ENCODE measurements around the gene CDKN2A.

Gene CDKN2A

DNA sequence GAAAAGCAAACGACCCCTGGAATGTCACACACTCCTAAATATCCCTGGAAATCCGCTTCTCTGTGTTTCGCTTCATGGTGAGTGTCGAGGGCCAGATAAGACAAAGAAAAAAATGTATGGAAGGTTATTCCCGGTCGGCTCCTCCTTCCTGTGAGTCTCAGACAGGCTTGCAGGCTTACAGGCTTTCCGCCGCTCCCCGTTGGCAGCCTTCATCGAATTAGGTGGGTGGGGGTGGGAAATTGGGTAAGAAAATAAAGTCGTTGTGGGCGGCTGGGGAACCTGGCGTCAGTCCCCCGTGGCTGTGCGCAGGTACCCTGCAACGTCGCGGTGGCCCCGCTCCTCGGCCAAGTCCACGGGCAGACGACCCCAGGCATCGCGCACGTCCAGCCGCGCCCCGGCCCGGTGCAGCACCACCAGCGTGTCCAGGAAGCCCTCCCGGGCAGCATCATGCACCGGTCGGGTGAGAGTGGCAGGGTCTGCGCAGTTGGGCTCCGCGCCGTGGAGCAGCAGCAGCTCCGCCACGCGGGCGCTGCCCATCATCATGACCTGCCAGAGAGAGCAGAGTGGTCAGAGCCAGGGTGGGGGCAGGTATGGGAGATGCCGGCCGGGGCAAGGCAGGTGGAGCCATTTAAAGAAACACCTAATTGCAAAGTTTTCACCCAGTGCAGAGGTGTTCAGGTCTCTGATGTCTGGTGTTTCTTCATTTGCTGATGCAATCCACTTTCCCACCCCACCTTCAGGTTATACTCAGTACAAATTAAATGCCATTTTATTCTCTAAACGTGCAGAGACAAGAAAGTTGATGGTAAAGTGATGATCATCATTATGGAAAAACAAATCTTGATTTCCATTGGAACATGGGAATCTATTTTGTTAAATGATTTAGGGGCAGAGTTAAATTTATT is 11.8 kb upstream of the CDKN2A start:
- no peak for DNase-seq

DNA sequence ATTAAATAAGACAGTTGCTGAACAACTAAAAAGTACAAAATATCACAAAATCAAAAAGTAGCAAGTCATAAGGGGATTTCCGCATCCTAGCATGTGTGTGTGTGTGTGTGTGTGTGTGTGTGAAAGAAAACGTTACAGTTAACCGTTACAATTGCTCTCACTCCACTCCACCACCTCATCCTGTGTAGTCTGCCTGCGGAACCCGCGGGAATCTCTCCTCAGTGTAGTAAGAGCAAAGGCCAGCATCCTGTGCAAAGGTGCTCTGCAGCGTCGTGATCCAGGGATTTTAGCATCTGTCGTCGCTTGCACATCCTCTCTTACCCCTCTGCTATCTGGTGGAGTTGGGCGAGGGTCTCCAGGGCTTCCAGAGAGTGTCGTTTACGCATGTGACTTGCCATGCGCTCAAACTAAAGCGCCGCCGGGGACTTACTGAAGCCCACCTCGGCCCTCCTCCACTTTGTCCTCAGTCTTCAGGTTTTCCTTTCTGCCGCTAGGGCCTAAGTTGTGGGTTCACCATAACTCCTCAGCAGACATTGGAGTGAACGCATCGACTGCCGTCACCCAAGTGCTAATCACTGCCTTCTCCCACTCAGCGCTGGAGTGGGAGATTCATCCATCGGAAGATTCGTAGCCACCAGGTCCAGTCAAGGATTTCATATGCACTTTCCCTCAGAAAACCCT is 11.0 kb upstream of the CDKN2A start:
- DNase-seq = no peak

DNA sequence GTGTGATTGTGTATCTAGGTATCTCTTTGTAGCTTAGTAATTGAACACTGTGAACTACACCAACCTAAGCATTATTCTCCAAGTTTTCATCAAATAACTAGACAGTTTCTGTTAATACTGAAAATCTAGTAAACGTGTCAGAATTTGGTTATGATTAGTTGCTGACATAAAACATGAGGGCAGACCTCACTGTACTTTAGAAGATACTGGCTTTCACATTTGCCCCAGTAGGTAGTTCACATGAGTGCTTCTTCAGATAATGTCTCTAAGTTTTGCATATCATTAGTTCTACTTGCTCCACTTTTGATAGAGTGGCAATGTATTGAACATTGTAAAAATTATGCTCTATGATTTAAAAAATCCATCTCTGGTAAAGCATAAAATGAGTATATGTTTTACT is 7.8 kb upstream of the CDKN2A start:
- no peak for DNase-seq

DNA sequence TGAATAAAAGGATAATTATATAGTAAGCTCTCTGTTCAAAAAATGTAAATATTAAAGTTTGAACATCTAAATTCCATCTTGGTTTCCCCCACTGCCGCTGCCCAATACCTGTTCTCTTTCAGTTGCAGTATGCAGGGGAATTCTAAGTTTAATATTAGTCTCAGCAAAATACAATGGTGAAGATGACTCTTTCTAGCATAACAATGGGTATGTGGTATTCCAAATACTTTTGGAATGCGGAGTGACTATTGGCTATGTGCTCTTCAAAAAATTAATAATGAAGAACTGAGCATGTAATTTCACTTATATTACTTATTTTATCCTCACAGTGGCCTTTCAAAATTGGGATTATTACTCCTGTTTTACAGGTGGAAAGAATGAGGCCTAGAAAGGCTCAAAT is 3.8 kb upstream of the CDKN2A start:
- DNase-seq = no peak

DNA sequence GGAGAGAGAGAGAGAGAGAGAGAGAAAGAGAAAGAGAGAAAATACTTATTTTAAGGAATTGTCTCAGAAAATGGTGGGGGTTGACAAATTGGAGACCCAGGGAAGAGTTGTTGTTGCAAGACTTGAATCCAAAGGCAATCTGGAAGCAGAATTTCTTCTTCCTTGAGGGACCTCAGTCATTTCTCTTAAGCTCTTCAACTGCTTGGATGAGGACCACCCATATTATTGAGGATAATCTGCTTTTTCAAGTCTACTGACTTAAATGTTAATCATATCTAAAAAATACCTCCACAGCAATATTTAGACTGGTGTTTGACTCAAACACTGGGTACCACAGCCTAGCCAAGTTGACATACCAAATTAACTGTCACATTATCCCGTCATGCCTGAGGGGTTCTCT is 3.3 kb upstream of the CDKN2A start:
- DNase-seq = no peak

DNA sequence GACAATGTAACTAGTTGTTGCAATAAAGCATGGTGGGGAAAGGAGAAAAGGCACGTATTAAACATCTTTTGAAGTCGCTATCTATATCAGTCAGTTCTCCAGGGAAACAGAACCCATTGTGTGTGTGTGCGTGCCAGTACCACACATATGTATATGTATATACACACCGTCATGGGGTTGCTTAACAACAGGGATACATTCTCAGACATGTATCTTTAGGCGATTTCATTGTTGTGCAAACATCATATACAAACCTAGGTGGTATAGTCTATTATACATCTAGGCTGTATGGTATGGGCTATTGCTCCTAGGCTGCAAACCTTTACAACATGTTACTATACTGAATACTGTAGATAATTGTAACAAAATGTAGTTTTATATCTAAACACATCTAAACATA is 2.7 kb upstream of the CDKN2A start:
- DNase-seq = no peak

DNA sequence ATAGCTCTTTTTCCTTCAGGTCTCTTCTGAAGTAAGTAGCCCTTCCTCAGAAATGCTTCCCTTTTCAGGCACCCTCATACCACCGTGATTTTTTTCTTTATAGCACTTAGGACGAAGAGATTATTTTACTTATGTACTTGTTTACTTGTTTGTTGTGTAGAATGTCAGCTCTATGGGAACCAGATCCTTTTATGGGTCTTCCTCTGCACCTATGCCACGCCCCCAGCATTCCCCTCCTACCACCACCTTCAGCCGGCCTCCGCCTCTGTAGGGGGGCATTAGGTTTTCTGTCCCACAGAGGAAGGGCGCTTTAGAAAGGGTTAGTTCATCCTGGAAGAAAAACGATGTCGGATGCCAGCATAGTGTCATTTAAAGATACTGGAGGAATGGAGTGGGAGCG is 2.2 kb upstream of the CDKN2A start:
- DNase-seq = no peak

DNA sequence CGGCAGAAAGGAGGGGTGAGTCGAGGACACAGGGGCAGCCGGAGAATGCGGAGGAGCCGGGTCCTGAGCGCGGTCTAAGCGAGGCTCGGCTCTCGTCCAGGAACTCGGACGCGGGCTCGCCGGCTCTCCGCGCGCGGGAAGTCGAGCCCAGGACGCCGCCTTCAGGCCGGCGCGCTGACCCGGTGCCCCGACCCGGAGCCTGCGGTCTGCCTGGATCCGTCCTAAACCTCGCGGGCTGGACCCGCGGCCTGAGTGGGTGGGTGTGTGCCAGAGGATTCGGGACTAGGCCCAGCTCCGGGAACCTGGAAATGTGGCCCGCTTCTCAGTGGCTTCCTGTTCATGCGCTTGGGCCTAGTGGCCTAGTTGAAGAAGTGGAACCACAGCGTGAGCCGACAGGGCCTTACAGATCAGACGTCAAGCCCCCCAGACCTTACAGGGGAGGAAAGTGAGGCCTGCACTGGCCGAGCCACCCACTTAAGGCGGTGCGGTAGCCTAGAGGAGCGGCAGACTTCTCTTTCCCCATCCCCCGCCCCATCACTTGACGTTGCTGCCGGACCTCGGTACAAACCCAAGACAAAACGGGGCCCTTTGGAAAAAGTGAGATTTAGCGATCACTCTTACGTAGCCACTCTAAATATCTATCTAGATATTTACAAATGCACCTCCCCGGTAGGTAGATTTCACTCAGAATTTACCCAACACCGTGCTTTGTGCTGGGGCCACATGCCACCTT is 1.6 kb upstream of the CDKN2A start:
- no peak for DNase-seq

DNA sequence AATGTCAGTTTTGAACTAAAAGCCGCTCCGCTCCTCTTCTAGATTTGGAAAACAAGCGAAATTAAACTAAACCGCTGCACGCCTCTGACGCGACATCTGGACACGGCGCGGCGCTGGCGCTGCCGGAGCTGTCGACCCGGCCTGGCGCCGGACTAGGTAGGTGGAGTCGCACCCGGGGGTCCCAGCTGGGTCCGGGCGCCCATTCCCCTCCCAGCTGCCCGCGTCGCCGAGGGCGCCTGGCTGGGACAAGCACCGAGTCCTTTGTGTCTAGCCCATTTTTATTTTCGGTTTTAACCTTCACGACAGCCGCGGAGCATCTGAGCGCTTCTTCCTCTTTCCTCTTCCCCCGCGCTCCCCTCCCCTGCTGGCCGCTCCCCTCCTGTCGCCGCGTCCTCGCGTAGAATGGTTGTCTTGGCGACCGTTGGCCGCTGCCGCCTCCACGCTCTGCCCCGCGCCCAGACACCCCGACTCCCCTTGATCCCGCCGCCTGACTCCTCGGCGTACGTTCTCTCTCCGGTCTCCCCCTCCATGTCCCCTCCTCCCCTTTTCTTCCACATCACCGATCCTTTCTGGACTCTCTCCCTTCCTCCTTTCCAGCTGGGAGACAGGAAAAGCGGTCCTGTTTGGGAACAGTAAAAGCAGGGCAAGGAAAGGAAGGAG is 944 bp upstream of the CDKN2A start:
- DNase-seq = peak; percentile 63

DNA sequence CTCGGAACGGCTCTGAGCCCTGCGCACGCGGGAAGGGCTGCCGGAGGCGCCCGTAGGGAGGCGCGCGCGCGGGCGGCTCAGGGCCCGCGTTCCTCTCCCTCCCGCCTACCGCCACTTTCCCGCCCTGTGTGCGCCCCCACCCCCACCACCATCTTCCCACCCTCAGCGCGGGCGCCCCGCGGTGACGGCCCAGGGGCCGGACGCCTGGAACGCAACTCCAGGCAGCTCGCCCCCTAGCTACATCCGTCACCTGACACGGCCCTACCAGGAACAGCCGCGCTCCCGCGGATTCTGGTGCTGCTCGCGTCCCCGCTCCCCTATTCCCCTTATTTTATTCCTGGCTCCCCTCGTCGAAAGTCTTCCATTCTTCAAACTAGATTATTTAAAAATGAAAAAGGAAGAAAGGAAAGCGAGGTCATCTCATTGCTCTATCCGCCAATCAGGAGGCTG is 389 bp upstream of the CDKN2A start, which contains the start of gene CDKN2B-AS1:
Gene CDKN2B-AS1, plus strand, starts transcription at position 236 of the 450 bp plus-strand sequence.
- DNase-seq = no peak

DNA sequence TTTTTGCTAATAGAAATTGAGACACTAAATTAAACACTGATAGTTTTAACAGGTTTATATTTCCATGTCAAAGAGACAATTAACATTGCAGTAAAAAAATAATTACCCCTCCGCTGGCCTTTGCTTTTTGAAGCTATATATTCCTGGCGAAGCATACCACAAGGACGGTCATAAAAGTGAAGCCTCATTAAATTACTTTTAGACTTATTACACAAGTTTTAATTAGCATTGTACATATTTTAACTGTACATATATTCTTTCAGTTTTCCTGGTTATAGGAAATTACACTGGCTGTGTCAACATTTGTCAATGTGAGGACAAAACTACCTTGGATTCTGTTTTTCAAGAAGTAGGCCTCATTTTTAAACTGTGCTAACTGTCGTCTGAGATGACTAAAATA is 1.2 kb downstream of the CDKN2A start:
- DNase-seq = no peak

DNA sequence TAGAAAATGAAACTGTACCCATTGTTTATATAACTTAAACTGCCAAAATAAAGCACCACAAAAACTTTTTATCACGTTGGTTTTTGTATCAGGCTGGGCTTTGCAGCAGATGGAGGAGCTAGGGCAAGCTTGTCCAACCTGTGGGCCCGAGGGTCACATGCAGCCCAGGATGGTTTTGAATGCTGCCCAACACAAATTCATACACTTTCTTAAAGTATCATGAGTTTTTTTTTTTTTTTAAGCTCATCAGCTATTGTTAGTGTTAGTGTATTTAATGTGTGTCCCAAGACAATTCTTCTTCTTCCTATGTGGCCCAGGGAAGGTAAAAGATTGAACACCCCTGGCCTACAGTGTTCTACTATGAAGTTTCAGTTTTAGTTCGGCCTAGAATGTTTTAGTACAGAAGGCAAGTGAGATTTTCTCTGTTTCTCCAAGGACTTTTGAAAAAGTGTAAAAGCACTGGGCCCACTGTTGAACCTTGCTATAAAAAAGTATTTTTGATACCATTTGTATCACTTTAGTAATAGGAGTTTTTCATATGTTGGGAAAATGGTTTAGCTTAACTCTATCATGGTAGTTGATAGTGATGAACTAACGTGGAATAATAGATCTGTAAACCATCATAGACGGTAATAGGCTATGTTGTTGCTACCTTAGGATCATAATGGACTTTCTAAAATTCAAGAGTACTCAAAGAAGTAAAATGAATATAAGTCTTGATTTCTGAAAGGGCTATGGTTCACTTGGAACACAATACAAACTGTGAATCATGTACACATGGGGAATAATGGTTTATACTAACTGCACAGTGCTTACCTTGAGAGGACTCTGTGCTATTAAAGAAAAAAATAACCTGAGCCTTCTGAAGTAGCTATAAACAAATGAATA is 2.9 kb downstream of the CDKN2A start:
- no peak for DNase-seq

DNA sequence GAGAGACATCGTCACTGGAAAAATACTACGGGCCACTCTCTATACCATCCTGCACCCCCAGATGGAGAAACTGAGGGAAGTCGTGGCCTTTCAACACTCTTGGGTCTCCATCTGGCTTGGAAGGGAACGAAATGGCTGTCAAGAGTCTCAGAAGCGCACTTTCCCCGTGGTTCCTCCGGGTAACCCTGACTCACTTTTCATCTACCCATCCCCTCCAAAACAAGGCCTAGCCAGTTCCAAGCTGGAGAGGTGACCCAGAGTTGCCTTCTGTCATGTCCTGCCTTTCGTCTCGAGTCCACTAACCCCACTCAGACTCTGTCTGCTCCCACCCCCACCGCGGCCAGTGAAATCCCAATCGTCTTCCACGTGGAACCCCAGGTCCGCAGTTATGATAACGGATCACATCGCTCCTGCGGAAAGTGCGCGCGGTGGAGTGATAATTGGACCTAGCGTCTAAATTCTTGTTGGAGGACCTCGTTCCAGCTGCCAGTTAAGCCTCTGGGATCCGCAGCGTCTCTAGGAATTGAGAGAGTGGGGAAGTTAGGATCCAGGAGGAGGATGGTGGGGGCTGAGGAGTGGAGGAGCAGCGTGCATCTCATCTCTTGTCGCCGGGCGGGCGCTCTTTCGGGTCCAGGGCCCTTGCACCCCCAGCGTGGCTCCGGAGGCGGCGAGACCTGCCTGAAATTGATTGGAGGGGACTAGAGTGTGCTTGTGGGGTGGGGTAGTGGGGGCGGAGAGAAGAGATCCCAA is 4.6 kb downstream of the CDKN2A start:
- DNase-seq = no peak

DNA sequence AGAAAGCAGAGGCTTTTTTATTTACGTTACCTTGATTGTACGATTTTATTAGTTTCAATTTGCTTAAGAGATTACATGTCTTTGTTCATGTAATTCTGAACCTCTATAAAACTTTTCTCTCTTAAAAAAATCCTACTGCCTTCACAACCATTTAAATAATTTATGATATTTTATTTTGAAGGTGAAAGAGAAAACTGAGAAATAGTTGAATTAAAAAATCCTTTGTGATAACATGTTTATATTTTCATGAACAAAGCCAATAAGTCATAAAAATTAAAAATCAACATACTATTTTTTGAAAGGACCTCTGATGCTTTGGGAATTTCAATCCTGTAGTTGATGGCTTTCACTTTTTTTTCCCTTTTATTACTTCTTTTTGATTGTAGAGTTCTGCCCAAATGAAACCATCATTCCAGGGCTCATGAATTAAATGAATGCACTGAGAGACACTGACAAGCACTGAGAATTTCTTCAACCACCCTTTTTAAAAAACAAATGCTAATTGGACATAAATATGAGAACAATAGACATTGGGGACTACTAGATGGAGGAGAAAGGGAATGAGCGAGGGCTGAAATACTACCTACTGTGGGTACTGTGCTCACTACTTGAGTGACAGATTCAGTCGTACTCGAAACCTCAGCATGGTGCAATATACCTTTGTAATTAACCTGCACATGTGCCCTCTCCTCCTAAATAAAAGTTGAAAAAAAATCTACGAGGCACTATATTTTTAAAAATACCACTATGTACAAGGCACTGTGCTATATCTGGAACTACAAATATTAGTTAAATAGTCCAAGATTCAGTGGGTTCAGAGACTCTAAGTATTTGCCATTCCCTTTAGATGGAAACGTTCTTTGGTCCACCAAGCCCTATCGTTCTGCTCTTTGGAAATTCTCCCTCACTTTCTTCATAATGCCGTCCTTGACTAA is 5.9 kb downstream of the CDKN2A start:
- DNase-seq = no peak

DNA sequence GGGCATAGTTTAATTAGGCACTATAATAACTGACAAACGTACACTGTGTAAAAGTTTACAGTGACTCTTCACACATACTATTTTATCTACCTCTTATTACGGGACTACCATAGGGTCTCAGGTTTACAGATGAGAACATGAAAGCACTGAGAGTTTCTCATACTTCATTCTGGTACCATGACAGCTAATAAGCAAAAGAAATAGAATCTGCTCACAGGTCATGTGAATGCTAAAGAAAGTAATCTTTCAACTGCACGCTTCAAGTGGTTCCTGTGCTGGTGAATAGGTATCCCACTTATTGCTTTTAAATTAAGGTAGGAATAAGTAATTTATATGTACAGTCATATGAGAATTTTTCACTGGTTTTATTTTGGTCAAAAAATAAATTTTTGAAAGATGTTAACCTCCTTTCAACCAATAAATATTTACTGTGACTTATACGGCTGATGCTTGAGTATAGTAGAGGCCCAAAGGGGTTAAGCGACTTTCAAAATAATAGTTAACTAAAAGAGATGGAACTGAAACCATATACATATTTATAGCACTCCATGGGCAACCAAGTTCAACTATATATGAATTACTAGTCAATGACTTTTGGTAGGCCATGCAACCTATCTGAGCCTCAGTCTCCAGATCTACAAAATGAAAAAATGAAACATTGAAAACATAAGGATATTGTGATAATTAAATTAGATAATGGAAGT is 8.1 kb downstream of the CDKN2A start:
- no peak for DNase-seq

DNA sequence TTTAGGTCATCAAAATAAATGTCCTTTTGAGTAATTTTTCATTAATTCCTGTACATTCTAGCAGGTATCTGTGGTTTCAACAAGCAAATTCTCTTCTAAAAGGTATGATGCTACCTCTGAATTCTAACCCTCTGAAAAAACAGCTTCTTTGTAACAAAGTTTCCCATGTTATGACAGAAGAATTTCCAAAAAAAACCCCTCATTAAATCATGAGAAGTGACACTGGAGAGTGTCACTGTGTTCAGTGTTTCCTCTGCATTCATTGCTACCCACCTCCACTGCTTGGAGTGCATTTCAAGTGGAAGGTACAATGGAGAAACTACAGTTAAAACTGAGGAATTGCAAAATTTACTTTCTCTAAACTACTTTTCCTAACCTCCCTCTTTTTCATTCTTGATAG is 10.1 kb downstream of the CDKN2A start:
- no peak for DNase-seq

DNA sequence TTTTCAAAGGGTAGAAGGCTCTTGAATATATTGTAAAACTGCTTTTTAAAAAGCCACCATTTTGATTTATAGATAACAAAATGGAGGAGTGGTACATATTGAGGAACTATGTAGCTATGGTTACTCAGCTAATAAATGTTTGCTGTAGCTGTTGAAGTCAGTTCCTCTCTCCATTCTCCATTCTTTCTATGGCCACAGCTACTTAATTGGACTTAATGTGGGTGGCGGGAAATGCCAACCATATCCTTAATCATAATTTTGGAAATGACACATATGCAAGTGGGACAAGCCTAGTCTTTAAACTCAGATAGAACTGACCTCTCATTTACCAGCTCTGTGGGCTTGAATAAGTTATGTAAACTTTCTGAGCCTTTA is 10.6 kb downstream of the CDKN2A start:
- no peak for DNase-seq

DNA sequence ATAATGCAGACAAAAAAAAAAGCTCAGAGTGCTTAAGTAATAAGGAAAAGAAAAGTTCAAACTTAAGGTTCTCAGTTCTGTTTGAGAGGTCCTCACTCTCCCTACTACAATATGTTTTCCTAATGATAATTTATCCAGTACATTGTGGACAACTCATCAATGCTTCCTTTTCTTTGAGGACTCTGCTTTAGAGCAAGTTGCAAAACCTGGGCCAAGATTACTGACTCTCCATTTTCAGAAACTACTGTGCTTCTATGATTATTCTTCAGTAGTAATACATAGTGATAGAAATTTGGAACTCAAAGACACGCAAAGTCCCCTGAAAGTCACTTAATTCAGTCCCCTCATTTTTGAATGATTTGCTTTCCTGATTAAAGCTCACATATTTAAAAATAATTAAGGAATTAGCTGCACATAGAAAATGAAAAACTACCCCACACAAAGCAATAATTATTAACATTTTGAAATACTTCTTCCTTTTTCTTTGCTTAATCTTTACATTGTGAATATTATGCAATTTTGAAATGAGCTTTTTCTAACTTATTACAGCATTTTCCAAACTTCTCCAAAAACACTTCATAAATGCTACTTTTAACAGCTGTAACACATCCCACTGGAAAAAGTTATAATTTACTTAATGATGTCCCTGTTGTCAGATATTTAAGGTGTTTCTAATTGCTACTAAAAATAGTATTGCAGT is 11.2 kb downstream of the CDKN2A start:
- DNase-seq = no peak

DNA sequence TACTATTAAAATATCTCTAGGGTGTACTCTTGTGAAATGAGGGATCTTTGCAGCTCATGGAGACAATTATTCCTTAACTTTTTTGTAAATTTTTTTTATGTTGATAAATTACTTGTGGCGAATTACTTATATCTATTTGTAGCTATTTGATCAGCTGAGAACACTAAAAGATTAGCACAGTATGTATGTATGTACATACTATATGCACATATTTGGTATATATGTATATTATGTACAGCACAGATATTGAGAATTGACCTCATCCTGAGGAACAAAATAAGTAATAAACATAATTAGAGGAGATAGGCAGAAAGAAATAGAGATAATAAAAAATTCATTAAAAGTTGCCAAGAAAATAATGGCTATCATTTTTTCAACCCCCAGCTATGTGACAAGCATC is 11.8 kb downstream of the CDKN2A start:
- DNase-seq = no peak
